Brain microvascular endothelial cell (primary cell): ENCODE measurements around the gene SRRM2.

Experiments
- DNase-seq: peaks from one replicate; pipeline ENCODE4 v3.0.0-alpha.2; 2020
- H3K27ac ChIP-seq: fragments of 250-450 bp; sonication (Bioruptor Pico); 2 replicates; pipeline ENCODE4 v1.5.1; 2020; ENCODE audit warnings: mild to moderate bottlenecking, moderate library complexity
- H3K27me3 ChIP-seq: fragments of 250-450 bp; sonication (Bioruptor Pico); replicated peaks from 2 replicates; pipeline ENCODE4 v1.5.1; 2020; ENCODE audit warnings: mild to moderate bottlenecking
- H3K36me3 ChIP-seq: fragments of 250-450 bp; sonication (Bioruptor Pico); replicated peaks from 2 replicates; pipeline ENCODE4 v1.5.1; 2020; ENCODE audit warnings: mild to moderate bottlenecking
- H3K4me3 ChIP-seq: 2 replicates; pipeline ENCODE4 v1.5.1; 2011; ENCODE audit warnings: low read depth, mild to moderate bottlenecking, control low read depth, low read length, moderate library complexity
- CTCF ChIP-seq: IDR thresholded peaks from 2 replicates; pipeline ENCODE4 v1.5.1; 2011; ENCODE audit warnings: low read depth, mild to moderate bottlenecking, moderate library complexity, low read length, control low read depth, inconsistent platforms; ENCODE audit errors: missing control alignments
- in situ Hi-C: cut with HindIII; loops from 2 replicates; pipeline ENCODE4 v1.10.0; 2017; ENCODE audit warnings: low sequenced_read_pairs, low pct_ligation_motif_present

Gene SRRM2

DNA sequence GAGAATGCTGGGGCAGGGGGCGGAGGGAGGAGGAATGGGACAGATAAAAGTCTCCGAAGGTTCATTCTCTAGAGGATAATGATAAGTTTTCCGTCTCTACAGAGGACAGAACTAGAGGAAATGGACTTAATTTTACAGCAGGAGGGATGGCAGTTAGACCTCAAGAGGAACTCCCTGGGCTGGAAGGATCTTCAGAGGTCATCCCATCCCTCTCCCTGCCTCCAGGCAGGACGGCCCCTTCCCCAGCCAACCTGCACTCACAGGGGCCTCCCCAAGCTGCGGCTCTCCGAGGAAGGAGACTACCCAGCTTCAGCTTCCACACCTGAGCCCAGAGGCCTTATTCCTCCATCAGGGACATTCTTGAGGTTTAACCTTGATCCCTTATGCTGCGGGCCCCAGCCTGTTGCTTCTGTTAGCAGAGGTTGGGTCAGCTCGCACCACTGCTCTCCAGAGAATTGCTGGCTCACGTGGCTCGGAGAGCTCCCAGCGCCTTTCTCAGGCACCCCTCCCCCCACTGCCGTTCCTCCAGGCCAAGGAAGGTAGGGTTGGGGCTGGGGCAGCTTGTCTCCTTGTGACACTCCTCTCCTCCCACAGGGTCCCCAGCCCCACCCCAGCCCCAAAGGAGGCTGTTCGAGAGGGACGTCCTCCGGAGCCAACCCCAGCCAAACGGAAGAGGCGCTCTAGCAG, 16.1 kb downstream of the SRRM2 start:
- TF ChIP-seq CTCF, result no peak
- H3K36me3 ChIP-seq, result peaks cover 93% of the 10 kb centered on the region
- in situ Hi-C loops, result no loop called here
- no peak for DNase-seq
- no peak overlapping the region for H3K27ac ChIP-seq
- H3K27me3 ChIP-seq, result no peaks in the 10 kb centered on the region
- no peak overlapping the region for H3K4me3 ChIP-seq

DNA sequence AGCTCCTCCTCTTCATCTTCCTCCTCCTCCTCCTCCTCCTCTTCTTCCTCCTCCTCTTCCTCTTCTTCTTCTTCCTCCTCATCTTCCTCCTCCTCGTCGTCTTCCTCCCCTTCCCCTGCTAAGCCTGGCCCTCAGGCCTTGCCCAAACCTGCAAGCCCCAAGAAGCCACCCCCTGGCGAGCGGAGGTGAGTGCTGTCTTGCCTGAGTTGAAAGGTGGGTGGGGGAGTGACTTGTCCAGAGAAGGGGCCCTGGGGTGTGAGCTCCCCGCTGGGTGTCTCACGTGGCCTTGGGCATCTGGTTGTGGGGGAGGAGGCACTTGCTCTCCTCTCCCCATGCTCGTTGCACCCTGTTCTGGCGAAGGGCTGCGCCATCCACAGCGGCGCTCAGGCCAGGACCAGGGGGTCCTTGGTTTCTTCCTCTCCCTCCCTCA, 16.7 kb downstream of the SRRM2 start:
- Histone ChIP-seq H3K27ac (no peak overlapping the region), H3K36me3 (peaks cover 93% of the 10 kb centered on the region), H3K27me3 (no peaks in the 10 kb centered on the region), H3K4me3 (no peak overlapping the region)
- no peak for TF ChIP-seq CTCF
- in situ Hi-C loops, result no loop called here
- DNase-seq, result no peak

GRCh38 chr16:2769675-2770056, 17.2 kb downstream of the SRRM2 start:
- DNase-seq, result no peak
- H3K4me3 ChIP-seq, result no peak overlapping the region
- H3K36me3 ChIP-seq, result peaks cover 92% of the 10 kb centered on the region
- no peaks in the 10 kb centered on the region for H3K27me3 ChIP-seq
- TF ChIP-seq CTCF, result no peak
- in situ Hi-C loops, result no loop called here
- no peak overlapping the region for H3K27ac ChIP-seq

DNA sequence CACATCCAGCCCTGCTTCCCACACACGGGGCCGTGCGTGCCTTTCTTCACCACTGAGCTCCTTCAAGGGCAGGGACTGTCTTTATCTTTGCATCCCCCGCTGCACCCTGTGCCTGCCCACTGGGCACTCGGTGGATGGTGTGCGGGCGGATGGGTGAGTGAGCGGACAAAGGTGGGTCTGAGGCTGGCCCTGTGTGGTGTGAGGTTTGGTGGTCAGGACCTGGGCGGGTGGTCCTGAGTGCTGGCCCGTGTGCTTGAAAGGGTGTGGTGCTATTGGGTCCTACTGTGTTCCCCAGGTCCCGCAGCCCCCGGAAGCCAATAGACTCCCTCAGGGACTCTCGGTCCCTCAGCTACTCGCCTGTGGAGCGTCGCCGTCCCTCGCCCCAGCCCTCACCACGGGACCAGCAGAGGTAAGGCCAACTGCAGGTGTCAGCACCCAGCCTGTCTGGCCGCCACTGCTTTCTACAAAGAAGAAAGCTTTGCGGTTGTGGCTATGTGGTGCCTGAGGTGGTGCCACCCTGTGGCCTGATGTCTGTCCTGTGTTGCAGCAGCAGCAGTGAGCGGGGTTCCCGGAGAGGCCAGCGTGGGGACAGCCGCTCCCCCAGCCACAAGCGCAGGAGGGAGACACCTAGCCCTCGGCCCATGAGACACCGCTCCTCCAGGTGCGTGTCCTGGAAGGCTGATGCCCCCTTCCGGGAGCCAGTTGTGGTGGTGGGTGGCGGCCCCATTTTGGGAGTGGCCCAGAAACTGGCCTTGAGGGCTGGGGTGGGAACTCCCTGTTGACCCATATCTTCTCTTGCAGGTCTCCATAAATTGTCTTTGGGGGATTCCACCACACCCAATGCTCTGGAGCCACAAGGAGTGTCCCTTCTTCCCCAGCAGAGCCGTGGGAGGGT, 17.9 kb downstream of the SRRM2 start:
- Histone ChIP-seq H3K4me3 (no peak overlapping the region), H3K27ac (no peak overlapping the region), H3K36me3 (peaks cover 86% of the 10 kb centered on the region), H3K27me3 (no peaks in the 10 kb centered on the region)
- in situ Hi-C loops, result no loop called here
- peak; percentile 15 for TF ChIP-seq CTCF
- DNase-seq, result no peak

GRCh38 chr16:2771496-2772402, 19.3 kb downstream of the SRRM2 start:
- DNase-seq, result no peak
- in situ Hi-C loops, result no loop called here
- Histone ChIP-seq H3K27me3 (no peaks in the 10 kb centered on the region), H3K4me3 (no peak overlapping the region), H3K36me3 (peaks cover 74% of the 10 kb centered on the region), H3K27ac (no peak overlapping the region)
- TF ChIP-seq CTCF, result no peak
